Heart left ventricle (tissue), 16 donors: ENCODE data around the gene TBX10. TPM values are rescaled to one million over a fixed set of nuclear protein-coding genes. Genes with fewer than 3 reads are reported as not detected.
A peak's percentile ranks its signal among the peaks of the same experiment; 100 is the strongest.
"Not testable (repeated sequence)": the region's sequence is repeated elsewhere in the genome, so short reads cannot be mapped to it uniquely, and the experiment has no call there.

Experiments
- ATAC-seq, 4 donors: fragments of 200-7000 bp; cut with Tn5 transposase; one replicate each; pipeline ENCODE4 v1.9.1; 2020 to 2022; ENCODE audit warnings: moderate library complexity in 4 of 4, mild to moderate bottlenecking in 3 of 4, moderate number of reproducible peaks in 1 of 4
- DNase-seq, 5 donors: peaks; one replicate each; pipeline ENCODE4 v3.0.0-alpha.2; 2020
- H3K27ac ChIP-seq, 12 donors: fragments of 200-600 bp; sonication (generic) in 4 of 12; one replicate each; pipeline versions ENCODE4 v1.5.0 to v1.8.0; 2016 to 2022; ENCODE audit warnings: mild to moderate bottlenecking in 2 of 12
- H3K27me3 ChIP-seq, 9 donors: fragments of 200-600 bp; sonication (generic) in 2 of 9; one replicate each; pipeline versions ENCODE4 v1.5.1 to v1.8.0; 2016 to 2022; ENCODE audit warnings: mild to moderate bottlenecking in 3 of 9
- H3K36me3 ChIP-seq, 9 donors: fragments of 200-600 bp; sonication (generic) in 2 of 9; one replicate each; pipeline versions ENCODE4 v1.5.0 to v1.8.0; 2018 to 2022; ENCODE audit warnings: mild to moderate bottlenecking in 2 of 9
- H3K4me1 ChIP-seq, 12 donors: fragments of 200-600 bp; sonication (generic) in 4 of 12; one replicate each; pipeline versions ENCODE4 v1.5.0 to v1.8.0; 2016 to 2022; ENCODE audit warnings: mild to moderate bottlenecking in 3 of 12
- H3K4me3 ChIP-seq, 12 donors: fragments of 200-600 bp; sonication (generic) in 4 of 12; one replicate each; pipeline versions ENCODE4 v1.5.0 to v1.8.0; 2017 to 2022; ENCODE audit warnings: mild to moderate bottlenecking in 9 of 12, moderate library complexity in 4 of 12
- H3K9me3 ChIP-seq, 12 donors: fragments of 200-600 bp; sonication (generic) in 4 of 12; one replicate each; pipeline versions ENCODE4 v1.5.0 to v1.8.0; 2016 to 2022; ENCODE audit warnings: mild to moderate bottlenecking in 1 of 12
- POLR2A ChIP-seq, 2 donors: fragments of 450-650 bp; IDR thresholded peaks; one replicate each; pipeline ENCODE4 v1.6.1; 2017; ENCODE audit warnings: antibody characterized with exemption in 2 of 2, mild to moderate bottlenecking in 2 of 2, moderate library complexity in 2 of 2
- WGBS, 4 donors: extraction: QIAGEN DNeasy Blood & Tissue Kit in 2 of 4; methylation state at CpG; one replicate each; pipeline versions ENCODE4 v1.1.5 to v1.1.7; 2013 to 2018; 5-methylcytosine and 5-hydroxymethylcytosine counted together
- intact Hi-C, 10 donors: fragments of 100-400 bp; cut with DNase I; formaldehyde crosslinking; loops; one replicate each; pipeline versions ENCODE4 v1.11.1 to v1.14.2; 2022
- polyA plus RNA-seq, 2 donors: library from polyadenylated mRNA; stranded (reverse); fragments of 200-250 nt; gene quantifications; one replicate each; pipeline ENCODE4 v1.2.3, GENCODE V29; 2013
- total RNA-seq, 9 donors: library from RNA; depleted of rRNA in 2 of 9; stranded (reverse); fragments of >200 nt in 2 of 9; fragmentation: NEBNext Ultra II Directional in 3 of 9; extraction: Animal tissue kit (Norgen Biotek cat#: 25700) in 3 of 9; gene quantifications; one replicate each; pipeline versions ENCODE4 v1.1.0 to v1.2.4, GENCODE V29; 2016 to 2023
- TF ChIP-seq, protein P1 (sequence below), 12 donors: fragments of 200-600 bp; sonication (generic) in 4 of 12; IDR thresholded peaks; one replicate each; pipeline versions ENCODE4 v1.5.0 to v1.8.0; 2018 to 2022; ENCODE audit warnings: antibody characterized with exemption in 12 of 12, mild to moderate bottlenecking in 5 of 12
- donor health status: ischemic (EF 13 %, LVEDD 7.1; RV severe dilation, severe dysfunction).
- donor health status: healthy with polysubstance abuse.
- donor health status: DM: no; HTN: yes; CAD: no.
- donor health status: DM: no; HTN: no; CAD: no.
- donor health status: ischemic (EF 25% LVEDD 6.9; RV normal size, moderate dysfunction).
- donor health status: ischemic (EF 25% LVEDD 5.7; RV mildly dilated, moderate dysfunction).
- donor health status: healthy.
- donor health status: DM: yes; HTN: yes; CAD: no.
- donor health status: ischemic (EF 35%, LVEDD 5.7; RV mildly dilated, moderate dysfunction).
- donor health status: nonischemic (EF 11% LVEDD 7.7; RV severe dilation, severe dysfunction).
- donor health status: DM: yes; HTN: yes; CAD: no.
- donor health status: PGD.
- donor health status: ischemic (EF 29% LVEDD 5.4; RV normal size, mild dysfunction).
- donor health status: nonischemic (EF 23%, LVEDD 6.1; RV moderate dilation, normal function).

TBX10 gene
- total and polyA plus RNA-seq, 11 donors: 0.11 to 0.30 TPM; not detected in 9

DNA sequence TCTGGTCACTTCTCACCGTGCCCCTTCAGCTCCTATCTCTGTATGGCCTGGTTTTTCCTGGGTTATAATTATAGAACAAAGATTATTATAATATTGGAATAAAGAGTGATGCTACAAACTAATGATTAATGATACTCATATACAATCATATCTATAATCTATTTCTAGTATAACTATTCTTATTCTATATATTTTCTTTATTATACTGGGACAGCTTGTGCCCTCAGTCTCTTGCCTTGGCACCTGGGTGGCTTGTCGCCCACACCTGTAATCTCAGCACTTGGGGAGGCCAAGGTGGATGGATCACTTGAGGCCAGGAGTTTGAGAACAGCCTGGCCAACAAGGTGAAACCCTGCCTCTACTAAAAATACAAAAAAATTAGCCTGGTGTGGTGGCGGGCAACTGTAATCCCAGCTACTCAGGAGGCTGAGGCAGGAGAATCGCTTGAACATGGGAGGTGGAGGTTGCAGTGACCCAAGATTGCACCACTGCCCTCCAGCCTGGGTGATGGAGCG lies 20.1 kb upstream of the TBX10 start:
- H3K9me3 ChIP-seq: not testable (repeated sequence)

DNA sequence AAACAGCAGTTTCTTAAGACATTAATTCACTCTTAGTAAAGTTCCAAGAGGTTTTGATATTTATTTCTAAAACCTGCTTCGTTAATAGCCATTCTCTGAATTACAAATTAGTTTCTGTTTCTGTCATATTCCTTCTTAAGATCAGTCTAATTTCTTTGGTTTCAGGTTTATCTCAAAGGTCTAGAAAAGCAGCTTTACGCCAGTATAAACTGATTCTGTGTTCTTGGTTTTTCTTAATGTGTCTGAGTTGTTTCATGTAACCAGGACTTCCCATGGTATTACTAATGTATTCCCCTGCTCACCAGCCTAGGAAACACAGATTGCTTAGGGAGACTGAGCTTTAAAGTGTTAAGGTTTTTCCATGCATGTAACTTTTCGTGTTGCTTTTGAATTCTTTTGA lies 17.7 kb upstream of the TBX10 start:
- no peak for ATAC-seq
- 44 to 52% (median 47%) methylated on average over 3 of the region's 3 CpGs for WGBS, 4 donors
- Histone ChIP-seq H3K27me3 (no peaks in the 10 kb centered on the region), H3K9me3 (no peaks in the 10 kb centered on the region), H3K36me3 (no peaks in the 10 kb centered on the region), H3K4me3 (no peak overlapping the region), H3K27ac (no peak overlapping the region), H3K4me1 (no peaks in the 10 kb centered on the region)
- TF ChIP-seq, protein P1, sequence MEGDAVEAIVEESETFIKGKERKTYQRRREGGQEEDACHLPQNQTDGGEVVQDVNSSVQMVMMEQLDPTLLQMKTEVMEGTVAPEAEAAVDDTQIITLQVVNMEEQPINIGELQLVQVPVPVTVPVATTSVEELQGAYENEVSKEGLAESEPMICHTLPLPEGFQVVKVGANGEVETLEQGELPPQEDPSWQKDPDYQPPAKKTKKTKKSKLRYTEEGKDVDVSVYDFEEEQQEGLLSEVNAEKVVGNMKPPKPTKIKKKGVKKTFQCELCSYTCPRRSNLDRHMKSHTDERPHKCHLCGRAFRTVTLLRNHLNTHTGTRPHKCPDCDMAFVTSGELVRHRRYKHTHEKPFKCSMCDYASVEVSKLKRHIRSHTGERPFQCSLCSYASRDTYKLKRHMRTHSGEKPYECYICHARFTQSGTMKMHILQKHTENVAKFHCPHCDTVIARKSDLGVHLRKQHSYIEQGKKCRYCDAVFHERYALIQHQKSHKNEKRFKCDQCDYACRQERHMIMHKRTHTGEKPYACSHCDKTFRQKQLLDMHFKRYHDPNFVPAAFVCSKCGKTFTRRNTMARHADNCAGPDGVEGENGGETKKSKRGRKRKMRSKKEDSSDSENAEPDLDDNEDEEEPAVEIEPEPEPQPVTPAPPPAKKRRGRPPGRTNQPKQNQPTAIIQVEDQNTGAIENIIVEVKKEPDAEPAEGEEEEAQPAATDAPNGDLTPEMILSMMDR (IDR thresholded peaks at IDR 0.05): no peak
- TF ChIP-seq POLR2A (IDR thresholded peaks at IDR 0.05): no peak
- no peak for DNase-seq
- intact Hi-C loops: loop anchor here in 4 of 10 donors (2.0 to 10.0 kb wide), 4 partner anchors 80 to 85 kb away; no protein-coding TSS in a partner anchor

More for the DNA sequence above, 20.1 kb upstream of the TBX10 start:
- not testable (repeated sequence) for H3K27ac ChIP-seq, H3K27me3 ChIP-seq, H3K4me1 ChIP-seq, H3K36me3 ChIP-seq, ATAC-seq, DNase-seq, H3K4me3 ChIP-seq
- TF ChIP-seq, protein P1 (IDR thresholded peaks at IDR 0.05): peak in 4 of 12 donors; percentile 6 to 40 (median 22)
- intact Hi-C loops: loop anchor here in 5 of 10 donors (2.0 to 10.0 kb wide), 6 partner anchors 31 to 87 kb away; partner anchors contain the start of gene NUDT8 (in 1 of the 5)
- WGBS, 4 donors: 55 to 67% (median 61%) methylated on average over 5 of the region's 5 CpGs

DNA sequence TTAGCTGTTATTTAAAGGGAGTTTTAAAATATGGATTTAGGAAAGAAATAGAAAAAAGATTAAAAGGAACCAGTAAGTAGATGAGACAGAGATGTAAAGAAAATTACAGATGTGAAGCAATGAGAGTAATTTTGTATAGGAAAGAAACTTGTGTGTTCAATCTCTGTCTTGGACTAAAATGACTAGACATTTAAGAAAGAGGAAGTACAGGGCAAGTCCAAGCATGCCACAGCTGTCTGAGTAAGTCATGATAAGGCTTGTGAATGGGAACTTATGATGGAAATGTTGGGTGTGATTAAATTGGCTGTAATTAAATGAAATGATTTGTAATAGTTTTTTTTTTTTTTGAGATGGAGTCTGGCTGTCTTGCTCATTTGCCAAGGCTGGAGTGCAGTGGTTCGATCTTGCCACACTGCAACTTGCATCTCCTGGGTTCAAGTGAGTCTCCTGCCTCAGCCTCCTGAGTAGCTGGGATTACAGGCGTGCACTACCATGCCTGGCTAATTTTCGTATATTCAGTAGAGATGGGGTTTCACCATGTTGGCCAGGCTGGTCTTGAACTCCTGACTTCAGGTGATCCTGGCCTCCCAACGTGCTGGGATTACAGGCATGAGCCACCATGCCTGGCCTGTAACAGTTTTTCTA lies 16.8 kb upstream of the TBX10 start:
- no peaks in the 10 kb centered on the region for H3K27me3 ChIP-seq
- DNase-seq (peak in 1 of 5 donors; percentile 3), ATAC-seq (no peak)
- no peak overlapping the region for H3K27ac ChIP-seq
- 89 to 96% (median 92%) methylated on average over 4 of the region's 4 CpGs for WGBS, 4 donors
- no peaks in the 10 kb centered on the region for H3K4me1 ChIP-seq
- TF ChIP-seq, protein P1 (IDR thresholded peaks at IDR 0.05): no peak
- no peak for TF ChIP-seq POLR2A (IDR thresholded peaks at IDR 0.05)
- no peaks in the 10 kb centered on the region for H3K9me3 ChIP-seq
- H3K36me3 ChIP-seq: no peaks in the 10 kb centered on the region
- no peak overlapping the region for H3K4me3 ChIP-seq
- intact Hi-C loops: loop anchor here in 4 of 10 donors (2.0 to 10.0 kb wide), 4 partner anchors 79 to 84 kb away; no protein-coding TSS in a partner anchor

DNA sequence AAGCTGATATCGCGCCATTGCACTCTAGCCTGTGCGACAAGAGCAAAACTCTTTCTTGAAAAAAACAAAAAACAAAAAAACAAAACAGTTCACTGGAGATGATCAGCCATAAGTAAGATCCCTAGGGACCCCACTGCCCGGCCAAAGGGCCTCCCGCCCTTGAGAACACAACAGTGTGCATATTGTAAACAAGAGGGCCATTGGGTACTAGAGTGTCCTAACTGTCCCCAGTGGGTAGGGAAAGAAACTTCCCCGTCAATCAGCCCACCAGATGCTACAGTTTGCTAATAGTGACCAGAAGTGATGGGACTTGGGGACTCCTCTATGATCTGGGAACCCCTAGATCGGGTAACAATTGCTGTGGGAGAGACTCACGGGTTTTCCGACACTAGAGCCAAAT lies 14.7 kb upstream of the TBX10 start:
- DNase-seq (no peak), ATAC-seq (no peak)
- Histone ChIP-seq H3K36me3 (no peaks in the 10 kb centered on the region), H3K27me3 (peaks cover 0 to 9% (median 0%) of the 10 kb centered on the region in 9 donors), H3K27ac (no peak overlapping the region), H3K4me1 (peaks cover 0 to 5% (median 0%) of the 10 kb centered on the region in 12 donors), H3K9me3 (no peaks in the 10 kb centered on the region), H3K4me3 (no peak overlapping the region)
- TF ChIP-seq POLR2A (IDR thresholded peaks at IDR 0.05): no peak
- TF ChIP-seq, protein P1 (IDR thresholded peaks at IDR 0.05): no peak
- 72 to 75% (median 75%) methylated on average over 9 of the region's 9 CpGs for WGBS, 4 donors
- intact Hi-C loops: loop anchor here in 1 of 10 donors (10.0 kb wide), 1 partner anchor 79 kb away; no protein-coding TSS in a partner anchor
